Measurements from ENCODE around the gene UQCRFS1. TPM values are rescaled to one million over a fixed set of nuclear protein-coding genes. Genes with fewer than 3 reads are reported as not detected.

The UQCRFS1 gene
- total RNA-seq, 6 experiments from 2014 or later, result 35.0 to 40.6 (median 36.6) TPM

DNA sequence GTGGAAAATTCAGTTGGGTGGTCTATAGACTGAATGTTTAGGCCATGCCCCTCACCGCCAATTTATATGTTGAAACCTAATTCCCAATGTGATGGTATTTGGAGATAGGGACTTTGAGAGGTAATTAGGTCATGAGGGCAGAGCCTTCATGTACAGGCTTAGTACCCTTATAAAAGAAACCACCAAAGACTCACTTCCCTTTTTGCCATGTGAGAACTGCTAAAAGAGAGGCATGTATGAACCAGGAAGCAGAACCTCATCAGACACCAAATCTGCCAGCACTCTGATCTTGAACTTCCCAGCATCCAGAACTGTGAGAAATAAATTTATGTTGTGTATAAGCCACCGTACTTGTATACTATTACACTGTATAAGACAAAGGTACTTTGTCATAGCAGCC, 40.6 kb downstream of the UQCRFS1 start:
- no peak overlapping the region for H3K4me3 Mint-ChIP-seq
- TF ChIP-seq, protein P1, sequence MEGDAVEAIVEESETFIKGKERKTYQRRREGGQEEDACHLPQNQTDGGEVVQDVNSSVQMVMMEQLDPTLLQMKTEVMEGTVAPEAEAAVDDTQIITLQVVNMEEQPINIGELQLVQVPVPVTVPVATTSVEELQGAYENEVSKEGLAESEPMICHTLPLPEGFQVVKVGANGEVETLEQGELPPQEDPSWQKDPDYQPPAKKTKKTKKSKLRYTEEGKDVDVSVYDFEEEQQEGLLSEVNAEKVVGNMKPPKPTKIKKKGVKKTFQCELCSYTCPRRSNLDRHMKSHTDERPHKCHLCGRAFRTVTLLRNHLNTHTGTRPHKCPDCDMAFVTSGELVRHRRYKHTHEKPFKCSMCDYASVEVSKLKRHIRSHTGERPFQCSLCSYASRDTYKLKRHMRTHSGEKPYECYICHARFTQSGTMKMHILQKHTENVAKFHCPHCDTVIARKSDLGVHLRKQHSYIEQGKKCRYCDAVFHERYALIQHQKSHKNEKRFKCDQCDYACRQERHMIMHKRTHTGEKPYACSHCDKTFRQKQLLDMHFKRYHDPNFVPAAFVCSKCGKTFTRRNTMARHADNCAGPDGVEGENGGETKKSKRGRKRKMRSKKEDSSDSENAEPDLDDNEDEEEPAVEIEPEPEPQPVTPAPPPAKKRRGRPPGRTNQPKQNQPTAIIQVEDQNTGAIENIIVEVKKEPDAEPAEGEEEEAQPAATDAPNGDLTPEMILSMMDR (IDR thresholded peaks at IDR 0.05), result no peak
- DNase-seq, result no peak
- no peaks in the 10 kb centered on the region for H3K4me1 Mint-ChIP-seq (ENCODE audit: low read depth)
- peaks cover 40% of the 10 kb centered on the region for H3K9me3 Mint-ChIP-seq
- no peak overlapping the region for H3K27ac Mint-ChIP-seq
- H3K27me3 Mint-ChIP-seq (ENCODE audit: insufficient read depth), result no peaks in the 10 kb centered on the region; the same call in 1 of the 2 replicates
- peaks cover 9% of the 10 kb centered on the region; the same call in 1 of the 2 replicates for H3K36me3 Mint-ChIP-seq (ENCODE audit: low read depth)

DNA sequence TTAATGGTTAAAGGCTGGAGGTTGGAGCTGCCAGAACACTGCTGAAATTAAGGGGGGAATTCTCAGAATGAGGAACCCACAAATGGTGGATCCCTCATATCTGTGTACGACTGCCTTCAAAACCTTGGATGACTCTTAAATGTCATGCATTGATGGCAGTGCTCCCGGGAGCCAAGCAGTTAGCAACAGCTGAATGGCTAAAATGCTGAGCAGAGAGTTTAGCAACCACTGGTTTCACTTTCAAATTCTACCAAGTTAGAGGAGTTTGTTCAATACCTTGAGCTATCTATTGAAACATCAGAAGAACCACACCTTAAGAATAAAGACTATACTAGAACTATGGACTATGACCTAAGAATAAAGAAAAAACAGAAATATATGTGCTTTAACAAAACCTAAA, 41.4 kb downstream of the UQCRFS1 start:
- TF ChIP-seq, protein P1 (IDR thresholded peaks at IDR 0.05), result no peak
- 0 out of 2 replicates have a peak, but pooled peaks cover 4% of the 10 kb centered on the region for H3K36me3 Mint-ChIP-seq (ENCODE audit: low read depth)
- no peak overlapping the region for H3K4me3 Mint-ChIP-seq
- no peaks in the 10 kb centered on the region for H3K4me1 Mint-ChIP-seq (ENCODE audit: low read depth)
- H3K27ac Mint-ChIP-seq, result no peak overlapping the region
- peaks cover 33% of the 10 kb centered on the region for H3K9me3 Mint-ChIP-seq
- DNase-seq, result no peak
- H3K27me3 Mint-ChIP-seq (ENCODE audit: insufficient read depth), result no peaks in the 10 kb centered on the region; the same call in 1 of the 2 replicates

DNA sequence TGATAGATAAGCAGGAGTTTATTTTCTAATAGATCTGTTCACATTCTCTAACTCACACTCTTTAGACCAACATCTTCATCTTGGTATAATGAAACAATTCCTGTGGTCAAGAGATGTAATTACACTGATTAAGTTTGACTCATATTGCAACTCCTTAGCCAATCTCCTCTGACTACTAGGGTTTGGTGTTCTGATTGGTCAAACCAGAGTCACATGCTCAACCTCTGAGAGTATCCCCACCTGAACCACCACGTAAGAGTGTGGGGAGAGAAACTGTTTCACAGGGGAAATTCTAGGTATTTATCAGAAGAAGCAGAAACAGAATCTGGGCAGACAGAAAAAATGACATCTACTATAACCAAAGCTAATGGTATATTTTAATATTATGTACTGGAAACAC, 42.4 kb downstream of the UQCRFS1 start:
- DNase-seq, result no peak
- no peak overlapping the region for H3K27ac Mint-ChIP-seq
- H3K36me3 Mint-ChIP-seq (ENCODE audit: low read depth), result 0 out of 2 replicates have a peak, but pooled peaks cover 3% of the 10 kb centered on the region
- H3K4me1 Mint-ChIP-seq (ENCODE audit: low read depth), result no peaks in the 10 kb centered on the region
- TF ChIP-seq, protein P1 (IDR thresholded peaks at IDR 0.05), result no peak
- H3K27me3 Mint-ChIP-seq (ENCODE audit: insufficient read depth), result no peaks in the 10 kb centered on the region; the same call in 1 of the 2 replicates
- H3K9me3 Mint-ChIP-seq, result peaks cover 28% of the 10 kb centered on the region
- H3K4me3 Mint-ChIP-seq, result no peak overlapping the region

DNA sequence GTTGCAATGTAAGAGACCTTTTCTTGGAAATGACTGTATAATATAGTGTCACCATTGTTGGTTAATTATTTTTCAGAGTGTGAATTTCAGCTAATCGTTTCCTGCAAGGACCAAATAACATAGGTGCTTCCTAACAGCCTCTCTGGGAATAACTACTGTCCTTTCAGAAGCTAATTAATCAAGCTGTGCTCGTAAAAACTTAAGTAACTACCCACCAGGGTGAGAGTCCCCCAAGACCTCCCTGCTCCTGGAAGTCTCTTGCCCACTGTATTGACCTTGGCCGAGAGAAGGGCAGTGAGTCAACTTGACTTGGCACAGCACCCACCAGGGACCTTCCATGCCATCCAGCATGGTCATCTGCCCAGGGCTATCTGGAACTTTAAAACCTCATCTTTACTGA, 50.3 kb downstream of the UQCRFS1 start:
- Mint-ChIP-seq H3K4me3 (no peak overlapping the region), H3K36me3 (ENCODE audit: low read depth) (no peaks in the 10 kb centered on the region), H3K4me1 (ENCODE audit: low read depth) (no peaks in the 10 kb centered on the region), H3K9me3 (peaks cover 12% of the 10 kb centered on the region), H3K27me3 (ENCODE audit: insufficient read depth) (no peaks in the 10 kb centered on the region), H3K27ac (no peak overlapping the region)
- no peak for DNase-seq
- TF ChIP-seq, protein P1 (IDR thresholded peaks at IDR 0.05), result no peak

DNA sequence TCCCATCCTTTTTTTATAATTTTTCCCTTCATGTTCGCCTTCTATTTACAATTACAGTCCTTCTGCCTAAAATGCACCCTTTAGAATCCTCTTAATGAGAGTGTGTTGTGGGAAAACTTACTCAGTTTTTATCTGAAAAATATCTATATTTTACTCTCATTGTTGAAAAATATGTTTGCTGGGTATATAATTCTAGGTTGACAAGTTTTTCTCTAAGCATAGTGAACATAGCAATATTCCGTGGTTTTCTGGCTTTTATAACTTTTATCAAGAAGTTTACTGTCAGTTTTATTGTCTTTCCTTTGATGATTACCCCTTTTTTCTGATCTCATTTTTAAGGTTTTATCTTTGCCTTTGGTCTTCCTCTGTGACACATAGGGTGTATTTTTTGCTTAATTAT, 57.3 kb downstream of the UQCRFS1 start:
- Mint-ChIP-seq H3K4me1 (ENCODE audit: low read depth) (no peaks in the 10 kb centered on the region), H3K27me3 (ENCODE audit: insufficient read depth) (no peaks in the 10 kb centered on the region; the same call in 1 of the 2 replicates), H3K36me3 (ENCODE audit: low read depth) (no peaks in the 10 kb centered on the region), H3K9me3 (peaks cover 32% of the 10 kb centered on the region; the same call in 1 of the 2 replicates), H3K27ac (no peak overlapping the region), H3K4me3 (no peak overlapping the region)
- DNase-seq, result no peak
- TF ChIP-seq, protein P1 (IDR thresholded peaks at IDR 0.05), result no peak

Measured in HFFc6 (cell line).